GM12875 (cell line): ENCODE results near the gene PCNX2.

Source experiments
- H3K4me3 ChIP-seq: one replicate; pipeline ENCODE4 v1.5.1; 2011; ENCODE audit warnings: low read depth, low read length, control low read depth
- TF ChIP-seq, protein P1 (sequence below): IDR thresholded peaks from 2 replicates; pipeline ENCODE4 v1.5.1; 2011; ENCODE audit warnings: low read depth, mild to moderate bottlenecking, control low read depth, inconsistent platforms, low read length, moderate library complexity, borderline replicate concordance; ENCODE audit not compliant: insufficient read depth

Gene PCNX2

DNA sequence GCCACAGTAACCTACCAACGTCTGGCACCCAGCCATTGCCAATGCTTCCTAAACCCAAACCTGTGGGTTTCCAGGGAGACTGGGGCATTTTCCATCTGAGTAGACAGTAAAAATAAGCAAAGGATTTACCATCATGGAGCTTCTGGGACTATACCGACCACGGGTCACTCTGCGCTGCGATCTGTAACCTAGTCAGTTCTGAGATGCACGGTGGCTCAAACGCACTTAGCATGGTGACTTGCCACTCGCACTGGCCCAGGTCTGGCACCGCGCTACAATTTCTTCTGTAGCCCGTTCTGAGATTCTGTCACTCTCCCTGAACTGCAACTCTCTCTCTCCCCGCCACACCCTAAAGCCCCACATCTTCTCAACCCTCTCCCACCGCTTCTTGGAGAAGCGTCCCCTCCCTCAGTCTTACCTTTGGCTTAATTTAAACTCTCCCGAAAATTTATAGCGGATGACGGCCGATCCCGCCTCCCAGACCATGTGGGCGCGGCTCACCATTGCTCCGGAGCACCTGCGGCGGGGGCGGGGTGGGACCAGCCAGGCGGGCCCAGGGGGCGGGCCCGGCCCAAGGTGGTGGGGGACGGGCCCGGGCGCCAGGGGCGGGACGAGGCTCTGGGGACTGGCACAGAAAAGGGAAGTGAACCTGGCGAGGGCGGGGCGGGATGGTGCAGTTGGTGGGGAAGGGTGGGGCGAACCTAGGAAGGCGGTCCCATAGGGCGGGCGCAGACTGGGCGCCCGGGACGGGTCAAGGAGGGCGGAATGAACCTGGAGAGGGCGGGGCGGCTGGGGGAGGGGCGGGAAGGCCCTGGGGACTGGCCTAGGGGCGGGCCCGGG is 31.5 kb upstream of the PCNX2 start:
- H3K4me3 ChIP-seq = no peak overlapping the region
- TF ChIP-seq, protein P1, sequence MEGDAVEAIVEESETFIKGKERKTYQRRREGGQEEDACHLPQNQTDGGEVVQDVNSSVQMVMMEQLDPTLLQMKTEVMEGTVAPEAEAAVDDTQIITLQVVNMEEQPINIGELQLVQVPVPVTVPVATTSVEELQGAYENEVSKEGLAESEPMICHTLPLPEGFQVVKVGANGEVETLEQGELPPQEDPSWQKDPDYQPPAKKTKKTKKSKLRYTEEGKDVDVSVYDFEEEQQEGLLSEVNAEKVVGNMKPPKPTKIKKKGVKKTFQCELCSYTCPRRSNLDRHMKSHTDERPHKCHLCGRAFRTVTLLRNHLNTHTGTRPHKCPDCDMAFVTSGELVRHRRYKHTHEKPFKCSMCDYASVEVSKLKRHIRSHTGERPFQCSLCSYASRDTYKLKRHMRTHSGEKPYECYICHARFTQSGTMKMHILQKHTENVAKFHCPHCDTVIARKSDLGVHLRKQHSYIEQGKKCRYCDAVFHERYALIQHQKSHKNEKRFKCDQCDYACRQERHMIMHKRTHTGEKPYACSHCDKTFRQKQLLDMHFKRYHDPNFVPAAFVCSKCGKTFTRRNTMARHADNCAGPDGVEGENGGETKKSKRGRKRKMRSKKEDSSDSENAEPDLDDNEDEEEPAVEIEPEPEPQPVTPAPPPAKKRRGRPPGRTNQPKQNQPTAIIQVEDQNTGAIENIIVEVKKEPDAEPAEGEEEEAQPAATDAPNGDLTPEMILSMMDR = no peak

DNA sequence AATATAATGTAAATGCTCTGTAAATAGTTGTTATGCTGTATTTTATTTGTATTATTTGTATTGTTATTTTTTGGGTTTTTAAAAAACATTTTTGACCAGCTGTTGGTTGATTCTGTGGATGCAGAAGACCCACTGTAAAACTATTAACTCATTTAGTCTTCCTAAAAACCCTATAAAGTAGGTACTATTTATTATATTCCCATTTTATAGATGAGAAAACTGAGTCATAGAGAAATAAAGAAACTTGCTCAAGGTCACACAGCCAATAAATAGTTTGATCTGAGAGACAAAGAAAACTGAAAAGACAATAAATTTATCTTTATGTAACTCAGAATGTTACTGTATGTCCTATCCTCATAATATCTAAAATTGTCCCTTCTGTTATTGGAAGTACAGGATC is 30.8 kb upstream of the PCNX2 start:
- TF ChIP-seq, protein P1 = no peak
- no peak overlapping the region for H3K4me3 ChIP-seq

DNA sequence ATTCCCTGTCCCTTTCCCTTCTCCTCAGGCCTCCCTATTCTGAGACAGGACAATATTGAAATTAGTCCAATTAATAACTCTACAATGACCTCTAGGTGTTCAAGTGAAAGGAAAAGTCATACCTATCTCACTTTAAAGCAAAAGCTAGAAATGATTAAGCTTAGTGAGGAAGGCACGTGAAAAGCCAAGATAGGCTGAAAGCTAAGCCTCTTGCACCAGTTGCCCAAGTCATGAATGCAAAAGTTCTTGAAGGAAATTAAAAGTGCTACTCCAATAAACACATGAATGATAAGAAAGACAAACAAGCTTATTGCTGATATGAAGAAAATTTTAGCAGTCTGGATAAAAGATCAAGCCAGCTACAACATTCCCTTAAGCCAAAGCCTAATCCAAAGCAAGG is 28.2 kb upstream of the PCNX2 start:
- H3K4me3 ChIP-seq = no peak overlapping the region
- TF ChIP-seq, protein P1 = no peak

DNA sequence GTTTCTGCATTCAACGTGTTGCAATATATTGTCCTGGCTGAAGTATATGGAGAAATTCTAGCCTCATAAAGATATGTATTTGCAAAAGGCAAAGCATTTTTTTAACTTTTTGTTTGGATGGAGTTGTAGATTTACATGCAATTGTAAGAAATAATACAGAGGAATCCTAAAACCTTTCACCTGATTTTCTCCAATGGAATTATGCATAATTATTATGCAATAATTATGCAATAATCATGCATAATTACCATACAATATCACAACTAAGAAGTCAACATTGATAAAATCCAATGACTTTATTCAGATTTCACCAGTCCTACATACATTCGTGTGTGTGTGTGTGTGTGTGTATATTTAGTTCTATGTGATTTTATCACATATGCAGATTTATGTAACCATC is 24.5 kb upstream of the PCNX2 start:
- TF ChIP-seq, protein P1 = no peak

DNA sequence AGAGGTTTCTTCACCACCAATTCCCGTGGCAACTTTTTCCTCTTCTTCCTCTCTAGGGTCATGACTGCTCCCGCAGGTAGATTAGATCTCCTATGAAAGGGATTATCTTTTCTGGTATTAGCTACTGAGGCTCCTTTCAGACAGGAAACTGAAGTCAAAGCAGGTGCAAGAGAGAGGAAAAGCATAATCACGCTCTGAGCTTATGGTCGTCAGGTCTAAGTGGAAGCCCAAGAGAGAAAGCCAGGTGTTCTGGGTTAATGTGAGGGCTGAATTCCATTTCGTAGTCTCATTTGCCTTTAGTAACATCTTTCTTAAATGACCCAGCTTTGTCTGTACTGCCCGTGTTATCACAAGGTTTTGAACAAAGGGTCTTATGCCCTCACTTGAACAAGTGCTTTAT is 23.7 kb upstream of the PCNX2 start:
- no peak overlapping the region for H3K4me3 ChIP-seq
- TF ChIP-seq, protein P1 = no peak

More for the DNA sequence above, 24.5 kb upstream of the PCNX2 start:
- no peak overlapping the region for H3K4me3 ChIP-seq

DNA sequence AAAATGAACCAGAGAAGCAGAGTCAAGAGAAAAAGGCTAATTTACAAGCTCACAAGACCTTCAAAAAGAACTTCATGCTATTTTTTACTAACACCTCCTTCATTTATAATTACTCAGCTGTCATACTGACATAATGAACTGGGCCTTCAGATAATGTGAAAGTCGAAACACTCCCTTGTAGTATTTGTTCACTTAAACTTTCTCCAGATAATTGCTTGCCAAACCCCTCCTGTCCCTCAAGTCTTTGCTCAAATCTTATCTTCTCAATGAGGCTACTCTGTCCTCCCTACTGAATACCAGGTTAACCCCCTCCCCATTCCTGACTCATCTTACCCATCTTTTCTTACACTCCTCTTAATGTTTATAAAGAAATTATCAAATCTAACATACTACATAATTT is 20.9 kb upstream of the PCNX2 start:
- TF ChIP-seq, protein P1 = no peak
- H3K4me3 ChIP-seq = no peak overlapping the region

DNA sequence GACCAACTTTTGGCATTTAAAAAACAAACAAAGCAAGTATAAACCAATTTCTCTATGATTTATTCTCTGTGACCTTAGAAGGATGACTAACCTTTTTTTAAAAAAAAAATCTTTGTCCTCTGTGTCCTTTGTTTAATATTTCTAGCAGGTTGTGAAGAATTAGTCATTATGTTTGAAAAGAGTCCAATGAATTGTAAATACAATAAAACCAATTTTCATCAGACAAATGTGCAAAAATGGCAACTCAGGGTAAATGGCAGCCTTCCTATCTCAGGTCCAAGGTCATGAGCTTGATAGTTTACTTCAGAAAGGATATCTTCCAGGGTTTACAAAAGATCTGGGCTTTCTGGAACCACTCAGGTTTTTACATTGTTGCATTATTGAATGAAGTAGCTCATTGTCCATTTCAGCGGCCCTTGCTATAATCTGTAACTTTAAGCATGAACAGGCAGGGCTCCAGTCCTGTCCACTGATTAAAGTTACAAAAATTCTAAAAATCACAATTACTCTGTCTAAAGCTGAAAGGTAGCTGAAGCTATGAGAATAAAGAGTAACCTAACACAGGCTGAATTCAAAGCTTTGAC is 20.3 kb upstream of the PCNX2 start:
- TF ChIP-seq, protein P1 = no peak
- H3K4me3 ChIP-seq = no peak overlapping the region
